AG10803 (cell line): ENCODE data around the gene WFS1.

Experiments used
- DNase-seq: peaks from one replicate; pipeline ENCODE4 v3.0.0; 2010; ENCODE audit warnings: low read depth
- H3K4me3 ChIP-seq: 2 replicates; pipeline ENCODE4 v1.5.1; 2011; ENCODE audit warnings: mild to moderate bottlenecking, low read length, control low read depth
- TF ChIP-seq, protein P1 (sequence below): conservative IDR thresholded peaks from 2 replicates; pipeline ENCODE4 v1.5.1; 2011; ENCODE audit warnings: mild to moderate bottlenecking, low read length, control low read depth, inconsistent platforms

The WFS1 gene

GRCh38 chr4:6352031-6352692 lies 82.5 kb downstream of the WFS1 start:
- TF ChIP-seq, protein P1, sequence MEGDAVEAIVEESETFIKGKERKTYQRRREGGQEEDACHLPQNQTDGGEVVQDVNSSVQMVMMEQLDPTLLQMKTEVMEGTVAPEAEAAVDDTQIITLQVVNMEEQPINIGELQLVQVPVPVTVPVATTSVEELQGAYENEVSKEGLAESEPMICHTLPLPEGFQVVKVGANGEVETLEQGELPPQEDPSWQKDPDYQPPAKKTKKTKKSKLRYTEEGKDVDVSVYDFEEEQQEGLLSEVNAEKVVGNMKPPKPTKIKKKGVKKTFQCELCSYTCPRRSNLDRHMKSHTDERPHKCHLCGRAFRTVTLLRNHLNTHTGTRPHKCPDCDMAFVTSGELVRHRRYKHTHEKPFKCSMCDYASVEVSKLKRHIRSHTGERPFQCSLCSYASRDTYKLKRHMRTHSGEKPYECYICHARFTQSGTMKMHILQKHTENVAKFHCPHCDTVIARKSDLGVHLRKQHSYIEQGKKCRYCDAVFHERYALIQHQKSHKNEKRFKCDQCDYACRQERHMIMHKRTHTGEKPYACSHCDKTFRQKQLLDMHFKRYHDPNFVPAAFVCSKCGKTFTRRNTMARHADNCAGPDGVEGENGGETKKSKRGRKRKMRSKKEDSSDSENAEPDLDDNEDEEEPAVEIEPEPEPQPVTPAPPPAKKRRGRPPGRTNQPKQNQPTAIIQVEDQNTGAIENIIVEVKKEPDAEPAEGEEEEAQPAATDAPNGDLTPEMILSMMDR, result no peak
- no peak for DNase-seq

More at GRCh38 chr4:6352031-6352692, 82.5 kb downstream of the WFS1 start:
- H3K4me3 ChIP-seq, result no peak overlapping the region
